ENCODE results near the gene PTAFR. TPM values are rescaled to one million over a fixed set of nuclear protein-coding genes. Genes with fewer than 3 reads are reported as not detected.

The PTAFR gene
- total RNA-seq, 1 experiment from 2014 or later = 0.09 TPM

- Histone ChIP-seq H3K4me3 (ENCODE audit: low read depth, low read length, poor library complexity, severe bottlenecking) (no peak overlapping the region), H3K36me3 (ENCODE audit: insufficient read depth, low read length, poor library complexity, severe bottlenecking) (no peaks in the 10 kb centered on the region), H3K4me1 (ENCODE audit: insufficient read depth, low read length, poor library complexity, severe bottlenecking) (no peaks in the 10 kb centered on the region), H3K9me3 (ENCODE audit: low read depth, low read length, poor library complexity, severe bottlenecking) (no peaks in the 10 kb centered on the region), H3K27ac (ENCODE audit: low read depth, low read length, poor library complexity, severe bottlenecking) (no peak overlapping the region), H3K27me3 (replicated peaks; ENCODE audit: insufficient read depth, low read depth, low read length, poor library complexity) (no peaks in the 10 kb centered on the region)
- TF ChIP-seq, protein P1, sequence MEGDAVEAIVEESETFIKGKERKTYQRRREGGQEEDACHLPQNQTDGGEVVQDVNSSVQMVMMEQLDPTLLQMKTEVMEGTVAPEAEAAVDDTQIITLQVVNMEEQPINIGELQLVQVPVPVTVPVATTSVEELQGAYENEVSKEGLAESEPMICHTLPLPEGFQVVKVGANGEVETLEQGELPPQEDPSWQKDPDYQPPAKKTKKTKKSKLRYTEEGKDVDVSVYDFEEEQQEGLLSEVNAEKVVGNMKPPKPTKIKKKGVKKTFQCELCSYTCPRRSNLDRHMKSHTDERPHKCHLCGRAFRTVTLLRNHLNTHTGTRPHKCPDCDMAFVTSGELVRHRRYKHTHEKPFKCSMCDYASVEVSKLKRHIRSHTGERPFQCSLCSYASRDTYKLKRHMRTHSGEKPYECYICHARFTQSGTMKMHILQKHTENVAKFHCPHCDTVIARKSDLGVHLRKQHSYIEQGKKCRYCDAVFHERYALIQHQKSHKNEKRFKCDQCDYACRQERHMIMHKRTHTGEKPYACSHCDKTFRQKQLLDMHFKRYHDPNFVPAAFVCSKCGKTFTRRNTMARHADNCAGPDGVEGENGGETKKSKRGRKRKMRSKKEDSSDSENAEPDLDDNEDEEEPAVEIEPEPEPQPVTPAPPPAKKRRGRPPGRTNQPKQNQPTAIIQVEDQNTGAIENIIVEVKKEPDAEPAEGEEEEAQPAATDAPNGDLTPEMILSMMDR (conservative IDR thresholded peaks at IDR 0.05; ENCODE audit: low read depth, low read length) = no peak
- no peak for TF ChIP-seq EZH2 (IDR thresholded peaks at IDR 0.05; ENCODE audit: borderline replicate concordance, low read depth, low read length, poor library complexity, severe bottlenecking)
- intact Hi-C loops (cut with micrococcal nuclease; ENCODE audit: unreplicated experiment) = no loop called here
- no peak for DNase-seq (ENCODE audit: low spot score)
- BruUV-seq (replicated peaks) = no TSS peak
- CTCF ChIA-PET = no interaction called here
- POLR2A ChIA-PET (ENCODE audit: low non-redundant PET) = no interaction called here
Observed at GRCh38 chr1:28136169-28136921, 40.1 kb downstream of the PTAFR start.

DNA sequence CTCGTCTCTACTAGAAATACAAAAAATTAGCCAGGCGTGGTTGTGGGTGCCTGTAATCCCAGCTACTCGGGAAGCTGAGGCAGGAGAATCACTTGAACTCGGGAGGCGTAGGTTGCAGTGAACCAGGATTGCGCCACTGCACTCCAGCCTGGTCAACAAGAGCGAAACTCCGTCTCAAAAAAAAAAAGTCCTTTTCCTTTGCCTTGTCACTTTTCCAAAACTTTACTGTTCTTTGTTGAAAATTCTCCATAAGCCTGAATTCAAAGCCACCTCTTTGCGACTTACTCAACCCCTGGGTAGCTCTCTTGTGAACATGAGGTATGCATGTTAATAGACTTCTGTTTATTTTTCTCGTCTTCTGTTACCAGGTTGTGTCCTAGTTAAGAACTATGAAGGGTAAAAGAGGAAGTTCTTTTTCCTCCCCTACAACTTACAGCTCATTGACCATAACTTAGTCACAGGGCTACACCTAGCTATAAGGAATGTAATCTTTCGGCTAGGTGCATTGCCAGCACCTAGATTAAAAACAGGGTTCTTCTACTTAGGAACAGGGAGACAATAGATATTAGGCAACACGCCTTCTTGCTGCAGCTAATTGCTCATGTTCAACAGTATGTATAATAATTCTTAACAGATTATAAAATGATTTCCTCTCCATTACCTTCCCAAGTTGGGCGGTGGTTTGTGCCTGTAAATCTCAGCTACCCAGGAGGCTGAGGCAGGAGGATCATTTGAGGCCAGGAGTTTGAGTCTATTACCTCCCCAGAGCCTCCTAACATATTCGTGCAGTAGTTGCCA is 40.9 kb downstream of the PTAFR start:
- H3K27me3 ChIP-seq (replicated peaks; ENCODE audit: insufficient read depth, low read depth, low read length, poor library complexity) = no peaks in the 10 kb centered on the region
- no TSS peak for BruUV-seq (replicated peaks)
- no peak for DNase-seq (ENCODE audit: low spot score)
- no peaks in the 10 kb centered on the region for H3K36me3 ChIP-seq (ENCODE audit: insufficient read depth, low read length, poor library complexity, severe bottlenecking)
- POLR2A ChIA-PET (ENCODE audit: low non-redundant PET) = interaction anchor here (0.7 kb wide), 1 partner anchor 47 kb away, joined by 4 read pairs; no protein-coding TSS in a partner anchor
- intact Hi-C loops (cut with micrococcal nuclease; ENCODE audit: unreplicated experiment) = no loop called here
- H3K4me1 ChIP-seq (ENCODE audit: insufficient read depth, low read length, poor library complexity, severe bottlenecking) = no peaks in the 10 kb centered on the region
- TF ChIP-seq, protein P1 (conservative IDR thresholded peaks at IDR 0.05; ENCODE audit: low read depth, low read length) = no peak
- TF ChIP-seq EZH2 (IDR thresholded peaks at IDR 0.05; ENCODE audit: borderline replicate concordance, low read depth, low read length, poor library complexity, severe bottlenecking) = no peak
- H3K4me3 ChIP-seq (ENCODE audit: low read depth, low read length, poor library complexity, severe bottlenecking) = no peak overlapping the region
- H3K27ac ChIP-seq (ENCODE audit: low read depth, low read length, poor library complexity, severe bottlenecking) = no peak overlapping the region
- no peaks in the 10 kb centered on the region for H3K9me3 ChIP-seq (ENCODE audit: low read depth, low read length, poor library complexity, severe bottlenecking)
- CTCF ChIA-PET = no interaction called here

DNA sequence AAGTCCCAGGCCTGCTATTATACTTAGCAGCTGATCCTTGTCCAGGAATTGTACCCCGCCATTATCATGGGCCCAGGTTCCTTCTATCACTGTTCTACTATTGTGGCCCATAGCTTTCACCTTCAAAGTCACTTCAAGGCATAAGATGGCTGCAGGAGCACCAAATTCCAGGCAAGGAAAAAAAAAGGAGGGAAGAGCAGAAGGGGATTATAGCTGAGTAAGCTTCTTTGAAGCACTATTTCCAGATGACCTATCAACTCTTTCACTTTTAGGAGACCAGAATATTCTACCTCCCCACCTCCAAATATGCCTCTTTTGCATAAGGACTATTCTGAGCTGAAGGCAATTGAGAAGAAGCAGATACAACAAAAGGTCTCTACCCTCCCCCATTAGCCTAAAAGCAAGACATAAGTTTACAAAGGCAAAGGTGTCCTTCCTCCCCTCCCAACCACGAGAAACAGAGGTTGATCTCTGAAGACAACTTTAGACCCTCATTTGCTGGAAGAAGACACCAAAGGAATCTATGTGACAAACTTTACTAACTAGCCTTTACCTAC is 41.8 kb downstream of the PTAFR start:
- H3K36me3 ChIP-seq (ENCODE audit: insufficient read depth, low read length, poor library complexity, severe bottlenecking) = no peaks in the 10 kb centered on the region
- DNase-seq (ENCODE audit: low spot score) = no peak
- H3K27me3 ChIP-seq (replicated peaks; ENCODE audit: insufficient read depth, low read depth, low read length, poor library complexity) = no peaks in the 10 kb centered on the region
- intact Hi-C loops (cut with micrococcal nuclease; ENCODE audit: unreplicated experiment) = no loop called here
- H3K4me3 ChIP-seq (ENCODE audit: low read depth, low read length, poor library complexity, severe bottlenecking) = no peak overlapping the region
- CTCF ChIA-PET = interaction anchor here (0.7 kb wide), 1 partner anchor 43 kb away, joined by 3 read pairs; no protein-coding TSS in a partner anchor
- TF ChIP-seq, protein P1 (conservative IDR thresholded peaks at IDR 0.05; ENCODE audit: low read depth, low read length) = no peak
- TF ChIP-seq EZH2 (IDR thresholded peaks at IDR 0.05; ENCODE audit: borderline replicate concordance, low read depth, low read length, poor library complexity, severe bottlenecking) = no peak
- no TSS peak for BruUV-seq (replicated peaks)
- no peaks in the 10 kb centered on the region for H3K4me1 ChIP-seq (ENCODE audit: insufficient read depth, low read length, poor library complexity, severe bottlenecking)
- POLR2A ChIA-PET (ENCODE audit: low non-redundant PET) = no interaction called here
- H3K27ac ChIP-seq (ENCODE audit: low read depth, low read length, poor library complexity, severe bottlenecking) = no peak overlapping the region
- no peaks in the 10 kb centered on the region for H3K9me3 ChIP-seq (ENCODE audit: low read depth, low read length, poor library complexity, severe bottlenecking)
